ENCODE measurements around the gene LRRC8D. TPM values are rescaled to one million over a fixed set of nuclear protein-coding genes. Genes with fewer than 3 reads are reported as not detected.

The LRRC8D gene
- total and polyA plus RNA-seq, 4 donors = 7.1 to 17.4 (median 14.4) TPM

- no peak overlapping the region for H3K27ac ChIP-seq (ENCODE audit: low read depth in 1 of 2, low read length in 2 of 2)
- H3K9me3 ChIP-seq (ENCODE audit: control insufficient read depth in 4 of 4, low read length in 3 of 4) = no peaks in the 10 kb centered on the region
- no peaks in the 10 kb centered on the region for H3K36me3 ChIP-seq (ENCODE audit: control insufficient read depth in 4 of 4, insufficient read depth in 3 of 4, low read depth in 1 of 4, low read length in 3 of 4)
- 94% methylated on average over 5 of the region's 5 CpGs for WGBS
- no peaks in the 10 kb centered on the region for H3K27me3 ChIP-seq (ENCODE audit: control insufficient read depth in 4 of 4, insufficient read depth in 4 of 4, low read length in 3 of 4)
- no peak for TF ChIP-seq TAF1 (conservative IDR thresholded peaks at IDR 0.05)
- no peak for TF ChIP-seq NR2F2 (IDR thresholded peaks at IDR 0.05)
- peaks cover 4 to 18% (median 14%) of the 10 kb centered on the region in 4 donors for H3K4me1 ChIP-seq (ENCODE audit: control insufficient read depth in 4 of 4, insufficient read depth in 4 of 4, low read length in 3 of 4)
- DNase-seq (ENCODE audit: low spot score) = no peak
- H3K9ac ChIP-seq (ENCODE audit: low read depth in 1 of 2, low read length in 2 of 2) = no peak overlapping the region
- no peak overlapping the region for H3K4me3 ChIP-seq (ENCODE audit: low read depth in 1 of 3, low read length in 3 of 3)
These were observed 85.3 kb downstream of the LRRC8D start for GRCh38 chr1:89906088-89906487.

DNA sequence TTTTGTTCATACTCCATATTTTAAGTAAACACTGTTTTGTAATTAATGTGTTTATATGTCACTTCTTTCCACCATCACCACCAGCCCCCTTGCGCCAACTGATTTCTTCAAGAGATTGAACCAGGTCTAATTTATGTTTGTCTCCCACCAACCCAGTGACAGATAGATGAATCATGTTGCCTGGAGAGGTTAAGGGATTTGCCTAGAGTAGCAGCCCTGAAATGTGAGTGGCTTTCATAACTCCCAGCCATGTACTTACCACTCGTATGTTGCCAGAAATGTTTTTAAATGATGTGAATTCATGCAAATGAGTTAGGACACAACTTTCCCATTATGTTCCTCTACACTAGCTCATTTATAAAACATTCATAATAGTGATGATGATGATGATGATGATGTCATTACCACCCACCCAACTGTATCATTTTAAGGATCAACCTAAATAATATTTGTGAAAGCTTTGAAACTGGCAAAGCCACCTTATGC, 86.9 kb downstream of the LRRC8D start:
- WGBS = 94% methylated on average over 2 of the region's 2 CpGs
- no peak overlapping the region for H3K9ac ChIP-seq (ENCODE audit: low read depth in 1 of 2, low read length in 2 of 2)
- TF ChIP-seq JUND (IDR thresholded peaks at IDR 0.05) (no peak), CTCF (IDR thresholded peaks at IDR 0.05; ENCODE audit: low read depth, low read length, missing input control) (no peak), HNF4G (IDR thresholded peaks at IDR 0.05) (no peak), ZBTB33 (IDR thresholded peaks at IDR 0.05) (no peak), SP1 (IDR thresholded peaks at IDR 0.05) (no peak), GABPA (IDR thresholded peaks at IDR 0.05 in 1 of 2, conservative IDR thresholded peaks at IDR 0.05 in 1 of 2) (no peak), YY1 (IDR thresholded peaks at IDR 0.05) (no peak), RXRA (IDR thresholded peaks at IDR 0.05) (no peak), FOXA2 (IDR thresholded peaks at IDR 0.05) (no peak)
- no peaks in the 10 kb centered on the region for H3K9me3 ChIP-seq (ENCODE audit: control insufficient read depth in 4 of 4, low read length in 3 of 4)
- peaks cover 0 to 7% (median 2%) of the 10 kb centered on the region in 4 donors for H3K4me1 ChIP-seq (ENCODE audit: control insufficient read depth in 4 of 4, insufficient read depth in 4 of 4, low read length in 3 of 4)
- no peak overlapping the region for H3K27ac ChIP-seq (ENCODE audit: low read depth in 1 of 2, low read length in 2 of 2)
- no peak for DNase-seq (ENCODE audit: low spot score)
- no peak overlapping the region for H3K4me3 ChIP-seq (ENCODE audit: low read depth in 1 of 3, low read length in 3 of 3)
- H3K27me3 ChIP-seq (ENCODE audit: control insufficient read depth in 4 of 4, insufficient read depth in 4 of 4, low read length in 3 of 4) = no peaks in the 10 kb centered on the region
- no peaks in the 10 kb centered on the region for H3K36me3 ChIP-seq (ENCODE audit: control insufficient read depth in 4 of 4, insufficient read depth in 3 of 4, low read depth in 1 of 4, low read length in 3 of 4)

- WGBS = over 99% methylated on average over 2 of the region's 2 CpGs
- no peak overlapping the region for H3K4me3 ChIP-seq (ENCODE audit: low read depth in 1 of 3, low read length in 3 of 3)
- H3K36me3 ChIP-seq (ENCODE audit: control insufficient read depth in 4 of 4, insufficient read depth in 3 of 4, low read depth in 1 of 4, low read length in 3 of 4) = no peaks in the 10 kb centered on the region
- no peaks in the 10 kb centered on the region for H3K27me3 ChIP-seq (ENCODE audit: control insufficient read depth in 4 of 4, insufficient read depth in 4 of 4, low read length in 3 of 4)
- H3K4me1 ChIP-seq (ENCODE audit: control insufficient read depth in 4 of 4, insufficient read depth in 4 of 4, low read length in 3 of 4) = peaks cover 0 to 5% (median 0%) of the 10 kb centered on the region in 4 donors
- H3K9me3 ChIP-seq (ENCODE audit: control insufficient read depth in 4 of 4, low read length in 3 of 4) = no peaks in the 10 kb centered on the region
- H3K27ac ChIP-seq (ENCODE audit: low read depth in 1 of 2, low read length in 2 of 2) = no peak overlapping the region
- no peak for DNase-seq (ENCODE audit: low spot score)
- no peak overlapping the region for H3K9ac ChIP-seq (ENCODE audit: low read depth in 1 of 2, low read length in 2 of 2)
- TF ChIP-seq YY1 (IDR thresholded peaks at IDR 0.05) (no peak), CTCF (IDR thresholded peaks at IDR 0.05; ENCODE audit: low read depth, low read length, missing input control) (no peak), FOXA1 (IDR thresholded peaks at IDR 0.05) (no peak), TAF1 (conservative IDR thresholded peaks at IDR 0.05) (no peak), GABPA (IDR thresholded peaks at IDR 0.05 in 1 of 2, conservative IDR thresholded peaks at IDR 0.05 in 1 of 2) (no peak), REST (IDR thresholded peaks at IDR 0.05) (no peak), SP1 (IDR thresholded peaks at IDR 0.05) (no peak), RAD21 (IDR thresholded peaks at IDR 0.05) (no peak), EGR1 (IDR thresholded peaks at IDR 0.05; ENCODE audit: low read depth in 2 of 2) (no peak)
- TF ChIP-seq, protein P1, sequence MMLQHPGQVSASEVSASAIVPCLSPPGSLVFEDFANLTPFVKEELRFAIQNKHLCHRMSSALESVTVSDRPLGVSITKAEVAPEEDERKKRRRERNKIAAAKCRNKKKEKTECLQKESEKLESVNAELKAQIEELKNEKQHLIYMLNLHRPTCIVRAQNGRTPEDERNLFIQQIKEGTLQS (IDR thresholded peaks at IDR 0.05) = no peak
- TF ChIP-seq, protein P2, sequence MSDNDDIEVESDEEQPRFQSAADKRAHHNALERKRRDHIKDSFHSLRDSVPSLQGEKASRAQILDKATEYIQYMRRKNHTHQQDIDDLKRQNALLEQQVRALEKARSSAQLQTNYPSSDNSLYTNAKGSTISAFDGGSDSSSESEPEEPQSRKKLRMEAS (IDR thresholded peaks at IDR 0.05) = no peak
These were observed 87.4 kb downstream of the LRRC8D start for GRCh38 chr1:89908273-89908671.

Data from liver (tissue), 9 donors.